ENCODE data around the gene RARB.

The RARB gene

DNA sequence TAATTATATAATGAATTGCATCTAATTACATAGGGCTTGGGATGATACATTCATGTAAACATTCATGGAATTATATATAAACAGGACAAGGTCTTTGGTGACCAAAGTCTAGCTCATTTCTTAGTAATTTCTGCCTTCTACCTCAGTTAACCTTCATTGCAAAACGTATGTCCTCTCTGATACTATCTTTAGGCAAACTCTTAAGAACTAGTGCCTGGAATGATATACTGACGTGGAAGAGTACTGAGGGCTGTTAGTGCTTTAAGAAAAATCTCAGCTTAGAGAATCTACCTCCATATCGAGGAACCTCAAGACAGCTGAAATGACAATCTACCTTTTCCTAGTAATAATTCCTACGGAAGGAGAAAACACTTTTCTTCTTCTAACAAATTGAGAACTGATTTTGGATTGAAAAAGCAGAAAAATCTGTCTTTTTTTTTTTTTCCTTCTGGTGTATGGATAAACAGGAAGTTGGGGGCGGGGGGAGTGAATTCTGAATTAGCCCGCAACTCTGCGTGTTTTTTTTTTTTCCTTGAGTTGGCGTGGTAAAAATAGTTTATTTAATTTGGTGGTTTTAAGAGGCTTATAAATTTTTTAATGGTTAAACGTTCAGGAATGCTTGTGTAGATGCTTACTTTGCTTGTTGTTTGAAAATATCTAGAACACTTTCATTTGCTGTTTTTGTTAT is 43.2 kb downstream of the RARB start:
- no peak for DNase-seq (ENCODE audit: low read depth in 2 of 2, low spot score in 1 of 2)

DNA sequence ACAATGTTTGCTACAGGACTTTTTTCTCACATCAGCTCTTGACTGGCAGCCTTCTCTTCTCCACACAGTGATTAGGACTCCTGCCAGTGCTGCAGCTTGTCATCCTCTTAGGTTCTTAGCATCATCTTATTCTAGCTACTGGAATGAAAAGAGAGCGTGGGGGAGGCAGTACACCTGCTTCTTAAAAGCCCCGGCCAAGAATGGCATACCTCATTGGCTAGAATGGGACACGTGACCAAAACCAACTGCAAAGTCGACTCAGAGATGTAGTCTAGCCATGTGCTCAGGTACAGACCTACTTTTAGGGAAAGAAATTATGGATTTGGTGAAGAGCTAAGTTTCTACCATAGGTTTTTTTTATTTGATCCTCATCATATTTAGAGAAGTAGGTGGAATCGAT is 44.1 kb downstream of the RARB start:
- DNase-seq (ENCODE audit: low read depth in 2 of 2, low spot score in 1 of 2) = no peak

DNA sequence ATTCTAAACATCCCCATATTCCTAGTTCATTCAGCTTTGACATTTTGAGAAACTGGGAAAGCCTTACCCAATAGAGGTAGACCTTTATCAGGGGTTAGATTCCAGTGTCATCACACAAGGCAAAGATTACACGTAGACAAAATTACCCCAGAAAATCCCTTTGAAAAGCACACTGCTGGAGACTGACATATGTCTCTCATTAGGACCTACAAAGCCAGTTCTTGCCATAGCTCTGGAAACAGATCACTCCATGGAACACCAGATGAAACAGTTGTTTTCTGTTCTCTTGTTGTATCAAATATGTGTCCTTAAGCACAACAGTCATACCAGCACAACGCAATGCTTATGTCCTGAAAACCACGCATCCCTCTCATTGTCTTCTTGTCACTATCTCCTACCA is 44.7 kb downstream of the RARB start:
- no peak for DNase-seq (ENCODE audit: low read depth in 2 of 2, low spot score in 1 of 2)

DNA sequence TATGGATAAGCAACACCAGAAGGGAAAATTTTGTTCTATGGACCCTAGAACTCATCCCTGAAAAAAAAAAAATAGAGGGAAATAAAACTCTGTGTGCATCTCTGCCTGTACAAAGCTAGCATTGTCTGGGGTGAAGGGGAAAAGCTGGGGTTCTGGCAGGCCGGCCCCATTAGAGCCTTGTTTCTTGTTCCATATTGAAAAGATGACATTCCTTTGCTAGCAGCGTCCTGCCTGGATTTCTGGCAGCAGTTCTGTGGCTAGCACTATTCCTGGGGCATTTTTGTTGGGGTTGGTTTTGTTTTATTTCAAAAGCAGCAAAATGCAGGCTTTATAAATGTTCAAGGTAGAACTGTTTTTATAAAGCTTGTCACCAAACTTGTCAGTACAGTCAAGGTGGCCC is 45.2 kb downstream of the RARB start:
- DNase-seq (ENCODE audit: low read depth in 2 of 2, low spot score in 1 of 2) = no peak

DNA sequence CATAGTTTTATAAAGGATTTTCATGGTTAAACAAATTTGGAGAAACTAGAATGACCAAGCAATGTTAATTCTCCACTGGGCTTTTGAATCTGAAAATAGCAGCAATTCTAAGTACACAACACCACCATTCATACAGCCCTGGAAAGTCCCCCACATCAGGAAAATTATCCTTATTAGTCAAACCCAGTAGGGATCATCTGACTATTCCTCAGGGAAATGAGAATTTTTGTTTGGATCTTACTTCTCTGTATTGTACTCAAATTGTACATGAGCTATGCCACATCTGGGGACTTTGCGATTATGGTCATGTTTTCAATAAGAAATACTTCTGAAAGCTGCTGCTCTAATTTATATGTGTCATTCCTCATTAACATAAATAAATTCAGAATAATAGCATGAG is 46.0 kb downstream of the RARB start:
- no peak for DNase-seq (ENCODE audit: low read depth in 2 of 2, low spot score in 1 of 2)

DNA sequence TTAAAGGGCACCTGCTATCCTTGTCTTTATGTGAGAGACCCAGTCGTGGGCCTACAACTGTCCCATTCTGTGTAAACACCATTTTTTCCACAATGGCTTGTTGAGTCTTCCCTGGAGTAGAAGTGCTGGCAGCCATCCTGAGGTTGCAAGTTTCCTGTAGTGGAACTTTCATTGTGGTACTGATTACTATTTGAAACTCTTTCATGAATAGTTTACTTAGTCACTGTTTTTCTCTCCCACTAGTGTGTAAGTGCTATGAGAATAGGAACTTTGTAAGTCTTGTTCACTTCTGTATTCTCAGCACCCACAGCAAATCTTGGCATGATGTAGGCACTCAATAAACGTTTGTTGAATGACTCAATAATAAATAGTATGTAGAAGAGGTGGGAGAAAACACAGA is 48.6 kb downstream of the RARB start:
- DNase-seq (ENCODE audit: low read depth in 2 of 2, low spot score in 1 of 2) = no peak

DNA sequence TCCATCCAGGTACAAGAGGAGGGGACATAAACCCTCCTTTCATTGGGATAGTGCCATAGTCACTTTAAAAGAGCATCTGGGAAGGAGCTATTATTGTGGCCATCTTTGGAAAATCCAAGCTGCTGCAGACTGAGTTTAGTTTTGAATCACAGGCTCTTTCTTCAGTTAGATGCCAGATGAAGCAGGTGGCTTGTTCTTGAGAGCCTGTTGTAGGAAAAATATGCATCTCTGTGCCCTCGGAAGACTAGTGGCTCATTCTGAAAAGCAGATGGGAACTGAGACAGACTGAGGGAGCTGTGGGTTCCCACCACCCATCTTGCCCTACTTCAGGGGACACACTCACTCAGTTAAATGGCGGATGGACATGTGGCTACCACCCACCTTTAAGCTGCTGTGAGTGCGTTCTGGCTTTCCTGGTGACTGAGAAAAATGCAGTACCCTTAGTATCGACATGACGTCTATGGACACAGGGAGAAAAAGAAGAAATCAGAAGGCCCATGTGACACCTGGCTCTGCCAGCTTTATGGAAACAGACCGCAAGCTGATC is 50.2 kb downstream of the RARB start:
- no peak for DNase-seq (ENCODE audit: low read depth in 2 of 2, low spot score in 1 of 2)

DNA sequence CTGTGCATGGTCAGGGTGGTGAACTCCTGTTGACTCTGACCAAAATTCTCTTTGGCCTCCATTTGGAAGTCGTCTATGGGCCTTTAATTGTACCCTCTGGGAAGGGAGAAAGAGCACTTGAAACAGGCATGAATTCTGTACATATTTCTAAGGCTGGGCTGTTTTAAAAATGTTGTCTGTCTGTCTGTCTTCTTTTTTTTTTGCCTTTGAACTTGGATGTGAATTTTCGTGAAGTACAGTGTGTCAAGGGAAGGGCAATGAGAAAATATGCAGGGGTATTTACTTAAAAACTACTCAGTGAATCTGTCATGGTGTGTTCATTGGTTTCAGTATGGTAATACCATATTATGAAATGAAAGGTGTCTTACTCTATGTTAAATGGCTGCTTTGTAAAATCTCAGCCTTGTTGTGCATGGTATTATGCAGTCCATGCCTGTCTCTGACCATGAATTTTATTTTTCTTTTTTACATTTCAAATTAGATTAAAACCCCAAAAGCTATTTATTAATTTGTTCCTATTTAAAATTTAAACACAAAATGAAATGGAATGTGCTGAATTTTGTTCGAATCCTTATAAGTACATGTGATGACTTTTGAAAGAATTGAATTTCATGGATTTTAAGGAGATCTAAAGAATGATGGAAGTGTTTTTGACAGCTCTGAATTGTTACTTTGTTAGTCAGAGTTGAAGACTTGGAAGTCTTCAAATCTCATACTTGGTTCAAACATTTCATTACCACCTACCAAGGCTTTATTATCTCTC is 51.1 kb downstream of the RARB start:
- no peak for DNase-seq (ENCODE audit: low read depth in 2 of 2, low spot score in 1 of 2)

DNA sequence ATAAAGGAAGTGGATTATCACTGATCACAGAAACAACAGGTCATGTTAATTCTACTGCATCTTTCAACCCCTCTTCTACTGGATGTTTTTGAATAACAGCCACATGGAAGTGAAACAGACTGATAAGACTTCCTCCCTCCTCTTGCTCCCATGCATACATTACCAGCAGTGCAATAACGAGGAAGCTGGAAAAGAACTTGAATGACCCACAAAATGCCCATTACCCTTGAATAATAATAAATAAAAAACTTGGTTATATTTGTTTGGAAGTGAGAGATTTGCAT is 51.6 kb downstream of the RARB start:
- DNase-seq (ENCODE audit: low read depth in 2 of 2, low spot score in 1 of 2) = no peak

DNA sequence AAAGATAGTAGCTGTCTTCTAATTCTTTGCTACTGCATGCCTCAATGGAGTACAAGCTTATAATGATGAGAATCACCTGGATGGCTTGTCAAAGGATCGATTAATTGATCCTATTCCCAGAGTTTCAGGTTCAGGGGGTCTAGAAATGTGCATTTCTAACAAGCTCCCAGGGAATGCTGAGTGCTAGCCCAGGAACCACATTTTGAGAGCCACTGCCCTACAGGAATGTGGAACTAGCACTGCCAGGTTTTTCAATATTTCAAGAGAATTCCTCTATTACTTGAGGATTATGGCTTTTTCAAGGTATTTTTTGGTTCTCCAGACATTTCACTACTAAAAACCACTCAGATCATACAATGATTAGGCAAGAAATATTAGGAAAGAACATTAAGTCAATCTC is 52.7 kb downstream of the RARB start:
- DNase-seq (ENCODE audit: low read depth in 2 of 2, low spot score in 1 of 2) = no peak

DNA sequence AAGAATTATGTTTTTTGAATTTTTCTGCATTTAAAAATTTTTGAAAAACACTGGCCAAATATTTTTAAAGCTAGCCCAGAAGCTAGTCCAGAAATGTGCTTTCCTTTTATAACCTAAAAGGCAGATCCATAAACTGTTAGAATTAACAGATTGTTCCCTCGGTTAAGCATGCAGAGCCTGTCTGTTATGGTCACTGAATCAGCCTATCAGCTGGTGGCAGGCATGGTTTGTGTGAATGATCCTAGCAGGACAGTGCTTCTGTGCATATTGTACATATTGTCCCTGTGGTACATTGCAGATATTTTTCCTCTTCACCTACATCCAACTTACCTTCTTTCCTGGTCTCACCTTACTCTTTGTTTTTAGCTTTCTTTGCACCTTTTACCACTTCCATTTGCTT is 53.3 kb downstream of the RARB start:
- DNase-seq (ENCODE audit: low read depth in 2 of 2, low spot score in 1 of 2) = no peak

DNA sequence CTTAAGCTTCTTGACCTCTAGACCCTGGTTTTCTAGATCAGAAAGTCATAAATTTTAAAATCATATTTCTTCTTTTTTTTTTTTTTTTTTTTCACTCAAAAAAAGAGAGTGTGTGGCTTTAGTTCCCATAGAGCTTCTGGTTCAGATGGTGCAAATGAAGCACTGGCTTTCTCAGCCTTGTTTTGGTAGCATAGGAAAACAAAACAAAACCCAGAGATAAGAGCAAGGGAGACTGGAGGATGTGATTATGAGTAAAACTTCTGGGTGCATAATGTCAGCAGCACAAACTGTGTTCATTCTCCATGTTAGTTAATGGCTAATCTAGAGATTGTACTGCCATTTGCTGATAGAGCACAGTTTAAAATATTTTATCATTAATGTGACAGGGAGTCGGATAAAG is 55.4 kb downstream of the RARB start:
- no peak for DNase-seq (ENCODE audit: low read depth in 2 of 2, low spot score in 1 of 2)

DNA sequence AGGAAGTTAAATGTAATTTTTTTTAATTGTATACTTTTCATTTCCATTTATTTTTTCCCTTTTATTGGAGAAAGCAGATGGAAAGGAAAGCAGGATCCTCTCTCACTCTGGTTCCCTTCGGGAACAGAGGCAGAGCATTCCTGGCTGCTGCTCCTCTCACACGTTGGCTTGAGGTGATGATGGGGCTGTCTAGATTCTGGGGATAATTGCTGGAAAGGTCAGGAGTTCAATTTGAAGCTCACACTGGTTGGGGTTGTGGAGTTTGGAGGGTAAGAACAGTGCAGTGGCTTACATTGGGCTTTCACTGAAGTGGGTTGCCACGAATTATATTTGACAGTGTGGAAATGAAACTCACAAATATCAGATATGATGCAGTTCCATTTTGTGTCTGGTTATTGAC is 57.6 kb downstream of the RARB start:
- no peak for DNase-seq (ENCODE audit: low read depth in 2 of 2, low spot score in 1 of 2)

DNA sequence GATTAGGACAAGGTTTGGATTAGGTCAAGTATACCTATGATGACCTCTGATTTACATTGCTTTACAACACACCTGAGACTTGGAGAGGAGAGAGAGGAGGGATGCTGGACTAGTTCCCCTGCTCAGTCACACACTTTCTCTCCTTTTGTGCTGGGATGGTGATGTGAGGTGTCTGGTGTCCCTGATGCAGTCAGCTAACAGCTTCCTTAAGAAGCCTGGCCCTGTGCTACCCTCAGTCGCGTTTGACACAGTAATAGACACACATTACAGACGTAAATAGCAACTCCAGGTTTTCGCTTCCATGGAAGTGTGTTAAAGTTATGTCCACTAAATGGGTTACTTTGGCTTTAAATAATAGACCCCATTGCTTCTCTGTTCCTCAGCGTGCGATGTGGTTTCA is 58.9 kb downstream of the RARB start:
- DNase-seq (ENCODE audit: low read depth in 2 of 2, low spot score in 1 of 2) = no peak

DNA sequence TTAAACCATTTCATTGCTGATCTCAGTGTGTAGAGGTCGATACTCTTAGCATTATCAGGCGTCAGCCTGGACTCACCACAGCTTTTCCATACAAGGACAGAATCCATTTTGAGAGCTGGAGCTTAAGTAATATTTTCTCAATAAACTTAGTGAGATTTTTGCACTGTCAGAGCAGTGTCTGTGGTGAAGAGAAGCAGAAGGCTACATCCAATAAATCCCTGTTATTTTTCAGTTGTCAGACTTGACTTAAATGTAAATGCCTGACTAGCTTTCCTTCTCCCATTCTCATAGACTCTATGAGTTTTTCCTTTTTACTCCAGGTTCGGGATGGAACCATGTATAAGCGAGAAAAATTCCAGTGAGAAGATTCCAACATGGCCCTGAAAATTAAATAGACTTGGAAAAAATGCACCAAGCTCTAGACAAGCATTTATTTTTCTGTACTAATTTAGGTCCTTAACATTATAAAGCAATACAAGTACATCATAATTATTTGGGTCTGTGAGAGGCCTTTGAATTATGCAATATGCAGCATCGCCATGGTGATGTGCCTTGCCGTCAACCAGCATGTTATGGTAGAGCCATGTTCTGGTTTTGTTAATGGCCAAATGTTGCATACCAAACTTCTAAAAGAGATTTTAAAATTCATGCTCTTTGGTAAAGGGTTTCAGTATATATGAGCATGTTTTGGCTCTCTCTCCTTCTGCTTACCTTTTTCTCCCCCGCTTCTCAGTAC is 62.0 kb downstream of the RARB start:
- no peak for DNase-seq (ENCODE audit: low read depth in 2 of 2, low spot score in 1 of 2)

DNA sequence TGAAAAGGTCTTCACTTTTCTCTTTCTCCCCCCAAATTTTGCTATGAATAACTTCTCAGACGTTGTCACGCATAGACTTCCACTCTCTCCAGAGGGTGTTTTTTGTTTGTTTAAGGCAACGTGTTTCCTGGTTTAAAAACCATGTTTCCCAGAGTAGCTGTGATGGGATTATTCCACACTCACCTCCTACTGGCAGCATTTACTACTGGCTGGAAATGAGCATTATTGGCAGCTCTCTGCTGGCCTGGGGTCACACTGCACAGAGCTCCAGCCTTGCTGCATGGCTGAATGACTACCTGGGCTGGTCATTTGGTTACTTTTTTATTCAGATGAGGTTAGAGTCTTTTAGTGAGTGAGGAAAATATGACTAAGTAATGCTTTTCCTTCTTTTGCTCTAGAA is 65.2 kb downstream of the RARB start:
- no peak for DNase-seq (ENCODE audit: low read depth in 2 of 2, low spot score in 1 of 2)

DNA sequence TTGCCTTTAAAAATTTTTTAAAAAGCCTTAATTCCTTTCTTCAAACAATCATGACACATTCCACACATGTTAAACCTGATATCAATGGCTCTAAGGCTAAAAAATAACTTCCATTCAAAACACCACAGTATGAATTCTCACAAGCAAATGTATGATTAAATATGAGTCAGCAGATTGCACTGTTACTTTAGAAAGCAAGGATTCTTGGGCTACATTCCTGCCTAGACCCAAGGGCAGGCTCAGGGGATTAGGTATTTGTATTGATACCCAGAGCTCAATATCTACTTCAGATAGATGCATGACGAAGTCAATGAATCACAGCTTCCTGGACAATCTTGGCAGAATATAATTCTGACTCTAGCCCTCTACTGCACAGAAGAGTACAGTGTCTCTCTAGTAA is 65.7 kb downstream of the RARB start:
- DNase-seq (ENCODE audit: low read depth in 2 of 2, low spot score in 1 of 2) = no peak

DNA sequence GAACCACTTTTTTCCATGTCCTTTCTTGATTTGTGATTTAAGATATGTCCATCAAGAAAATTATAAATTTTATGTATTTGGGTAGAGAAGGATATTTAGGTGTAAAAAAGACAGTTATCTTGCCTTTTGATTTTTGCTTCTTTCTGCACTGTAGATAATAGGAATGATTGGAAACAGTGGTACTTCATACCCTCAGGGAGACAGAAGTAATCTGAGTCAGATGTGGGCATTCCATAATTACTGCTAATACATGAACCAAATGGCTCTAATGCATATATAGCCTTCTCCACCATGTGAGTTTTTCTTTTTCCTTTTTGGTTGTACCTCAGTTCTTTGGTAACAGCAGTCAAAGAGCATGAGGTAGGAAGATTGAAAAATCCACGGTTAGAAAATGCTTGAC is 67.2 kb downstream of the RARB start:
- DNase-seq (ENCODE audit: low read depth in 2 of 2, low spot score in 1 of 2) = no peak

DNA sequence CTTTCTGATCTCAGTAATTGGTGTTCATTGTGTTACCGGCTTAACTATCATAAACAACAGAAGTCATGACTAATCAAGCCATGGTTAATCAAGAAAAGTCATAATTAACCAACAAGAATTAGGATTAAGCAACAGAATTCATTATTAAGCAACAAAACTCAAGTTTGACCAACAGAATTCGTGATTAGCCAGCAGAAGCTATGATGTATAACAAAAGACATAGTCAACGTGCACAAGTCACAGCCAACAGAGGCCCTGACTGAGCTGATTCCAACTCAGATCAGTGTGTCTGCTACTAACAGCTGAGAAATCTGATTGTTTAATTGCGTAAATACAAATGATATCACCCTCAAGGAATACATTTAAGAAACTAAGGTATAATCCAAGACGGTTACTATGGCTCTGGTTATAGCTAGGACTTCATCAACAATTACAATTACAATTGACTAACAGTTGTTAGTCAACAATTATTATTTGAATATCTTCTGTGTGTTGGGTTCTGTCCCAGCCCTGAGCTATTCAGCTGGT is 67.7 kb downstream of the RARB start:
- DNase-seq (ENCODE audit: low read depth in 2 of 2, low spot score in 1 of 2) = no peak

DNA sequence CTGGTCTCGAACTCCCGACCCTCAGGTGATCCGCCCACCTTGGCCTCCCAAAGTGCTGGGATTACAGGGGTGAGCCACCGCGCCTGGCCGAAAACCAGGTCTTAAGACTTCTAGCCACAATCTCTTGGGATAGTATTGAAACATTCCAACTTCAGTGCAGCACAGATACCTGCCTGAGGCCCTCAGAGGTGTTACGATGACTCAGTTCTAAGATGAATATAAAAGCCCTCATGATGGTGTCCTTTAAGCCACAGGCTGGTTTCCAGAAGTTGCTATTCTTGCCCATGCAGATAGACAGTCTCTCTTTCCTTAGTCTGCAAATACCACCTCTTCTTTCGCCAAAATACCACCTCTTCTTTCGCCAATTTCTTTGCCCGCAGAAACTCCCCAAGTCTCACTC is 69.0 kb downstream of the RARB start:
- no peak for DNase-seq (ENCODE audit: low read depth in 2 of 2, low spot score in 1 of 2)

DNA sequence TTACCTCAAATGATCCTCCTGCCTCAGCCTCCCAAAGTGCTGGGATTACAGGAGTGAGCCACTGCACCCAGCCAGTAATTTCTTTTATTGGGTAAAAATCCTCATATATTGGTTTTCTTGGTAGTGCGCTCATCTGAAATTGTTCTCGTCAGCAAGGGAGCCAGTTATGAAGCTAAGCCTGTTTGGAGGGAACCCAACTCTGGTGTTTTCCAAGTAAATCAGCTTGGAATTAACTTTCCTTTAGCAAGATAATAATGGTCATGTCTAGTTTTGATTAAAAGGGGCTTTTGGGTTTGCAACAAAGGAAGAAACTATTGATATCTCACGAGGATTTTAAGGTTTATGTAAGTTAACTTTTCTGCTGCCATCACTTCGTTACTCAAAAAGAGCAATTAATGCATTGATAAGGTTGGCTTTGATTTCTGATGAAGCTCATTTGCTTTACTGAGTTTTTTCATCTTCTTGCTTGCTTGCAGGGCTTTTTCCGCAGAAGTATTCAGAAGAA is 72.7 kb downstream of the RARB start:
- DNase-seq (ENCODE audit: low read depth in 2 of 2, low spot score in 1 of 2) = no peak

DNA sequence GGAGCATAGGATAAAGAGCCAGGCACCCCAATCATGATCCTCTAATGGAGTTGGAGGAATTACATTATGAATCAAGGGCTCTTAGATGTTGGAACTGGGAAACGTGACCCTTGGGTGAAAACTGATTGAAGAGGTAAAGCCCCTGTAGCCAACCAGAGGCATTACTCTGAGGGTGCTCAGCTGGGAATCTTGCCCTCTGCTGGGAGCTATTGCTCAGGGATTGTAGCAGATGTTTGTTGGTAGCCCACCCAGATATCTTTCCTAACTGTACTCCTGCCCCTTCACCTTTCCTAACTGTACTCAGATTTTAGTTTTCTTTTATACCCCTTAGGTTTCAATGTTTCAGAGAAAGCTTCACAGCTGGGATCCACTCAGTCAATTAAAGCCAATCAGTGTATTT is 74.2 kb downstream of the RARB start:
- no peak for DNase-seq (ENCODE audit: low read depth in 2 of 2, low spot score in 1 of 2)

All from stimulated activated CD8-positive, alpha-beta memory T cell treated with anti-CD3 and anti-CD28 coated beads, Interleukin-4, amount 100 ng/mL, for 4 hours (primary cell).